GM20000 (cell line): ENCODE measurements around the gene KCNIP3.
A peak's percentile ranks its signal among the peaks of the same experiment; 100 is the strongest.
"Not testable (repeated sequence)": the region's sequence is repeated elsewhere in the genome, so short reads cannot be mapped to it uniquely, and the experiment has no call there.

ENCODE experiments used
- DNase-seq: peaks from one replicate; pipeline ENCODE4 v3.0.0; 2012; ENCODE audit warnings: low spot score
- CTCF ChIP-seq: IDR thresholded peaks from 2 replicates; pipeline ENCODE4 v1.5.1; 2012; ENCODE audit warnings: mild to moderate bottlenecking, control low read depth; ENCODE audit errors: extremely low read depth, missing control alignments

KCNIP3 gene

DNA sequence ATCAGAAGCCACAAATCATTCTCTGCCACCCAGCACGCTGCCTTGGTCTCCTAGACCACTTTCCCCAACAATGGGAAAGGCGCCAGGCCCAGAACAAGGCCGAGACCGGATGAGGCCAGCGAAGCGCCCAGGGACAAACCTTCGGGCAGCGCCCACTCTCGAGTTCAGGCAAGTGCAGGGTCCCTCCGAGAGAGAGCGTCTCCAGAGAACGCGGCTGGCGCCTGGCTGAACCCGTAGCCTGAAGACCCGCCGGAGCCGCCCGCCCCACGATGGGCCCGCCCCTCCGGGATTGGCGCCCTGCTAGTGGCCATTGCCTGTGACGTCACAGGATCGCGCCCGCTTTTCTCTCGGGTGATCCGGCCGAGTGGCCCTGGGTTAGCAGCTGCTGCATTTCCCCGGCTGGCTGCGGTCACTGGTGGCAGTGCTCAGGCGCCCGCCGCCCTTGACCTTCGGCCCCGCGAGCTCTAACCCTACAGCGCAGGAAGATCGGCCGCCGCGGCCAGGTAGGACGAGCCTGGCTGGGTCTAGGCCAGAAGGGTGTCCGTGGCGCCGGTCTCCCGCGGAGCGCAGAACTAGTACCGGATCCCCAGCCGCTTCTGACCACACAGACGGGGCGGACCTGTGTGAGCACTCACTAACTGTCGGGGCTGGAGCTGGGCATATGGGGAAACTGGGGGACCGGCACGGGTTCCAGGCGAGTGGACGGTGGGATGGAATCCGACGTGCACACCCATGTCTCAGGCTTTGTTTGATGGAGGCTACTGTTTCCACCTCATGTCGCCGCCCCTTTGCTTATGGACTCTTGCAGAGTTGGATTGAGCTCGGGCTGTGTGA lies 105.4 kb downstream of the KCNIP3 start, which contains the start of gene FAHD2A:
FAHD2A (plus strand) TSS at position 339 of the 834 bp plus-strand sequence. CDS start 2,851 bp downstream, outside the sequence.
- TF ChIP-seq CTCF = no peak
- DNase-seq = peak; percentile 96

DNA sequence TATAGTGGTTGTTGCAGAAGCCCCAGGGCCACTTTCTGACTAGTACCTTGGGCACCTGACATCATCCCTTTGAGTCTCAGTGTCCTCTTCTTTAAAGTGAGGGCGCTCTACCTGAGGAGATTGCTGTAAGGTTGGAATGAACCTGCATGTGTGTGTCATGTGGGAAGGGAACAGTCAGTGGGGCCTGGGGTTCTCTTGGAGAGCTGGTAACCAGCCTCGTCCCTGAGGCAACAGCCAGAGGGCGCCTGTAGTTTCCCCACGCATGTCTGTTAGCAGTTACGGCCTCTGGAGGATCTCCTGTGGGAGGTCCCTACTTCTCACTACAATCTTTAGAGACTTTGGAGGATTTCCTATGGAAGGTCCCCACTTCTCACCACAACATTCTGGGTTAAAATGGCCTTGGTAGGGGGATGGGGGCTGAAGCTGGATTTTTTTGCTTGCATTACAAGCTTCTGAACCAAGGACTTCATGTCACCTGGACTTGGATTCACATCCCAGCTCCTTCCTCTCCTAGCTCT lies 106.1 kb downstream of the KCNIP3 start:
- not testable (repeated sequence) for DNase-seq
- peak; percentile 22 for TF ChIP-seq CTCF

DNA sequence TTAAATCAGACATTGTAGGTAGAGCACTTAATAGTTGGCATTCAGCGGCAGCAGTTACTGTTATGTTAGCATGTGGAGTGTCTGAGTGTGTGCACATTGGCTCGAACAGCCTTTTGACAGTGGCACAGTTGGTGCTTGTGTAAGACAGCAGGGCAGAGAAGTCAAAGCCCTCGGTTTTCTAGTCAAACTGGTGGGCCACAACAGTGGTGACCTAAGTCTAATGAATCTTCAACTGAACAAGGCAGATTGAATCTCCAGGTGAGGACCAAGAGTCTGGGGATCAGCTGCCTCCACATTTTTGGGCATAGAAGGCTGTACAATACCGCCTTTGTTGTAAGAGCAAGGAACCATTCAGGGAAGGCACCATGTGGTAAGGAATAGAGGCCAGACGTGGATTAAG lies 106.7 kb downstream of the KCNIP3 start:
- not testable (repeated sequence) for DNase-seq

- not testable (repeated sequence) for DNase-seq
These were observed 107.5 kb downstream of the KCNIP3 start for GRCh38 chr2:95404676-95405075.

GRCh38 chr2:95411239-95411638 lies 114.1 kb downstream of the KCNIP3 start:
- not testable (repeated sequence) for DNase-seq

- DNase-seq = peak; percentile 50
- peak; percentile 61 for TF ChIP-seq CTCF
These were observed 117.0 kb downstream of the KCNIP3 start for GRCh38 chr2:95414015-95414594.

GRCh38 chr2:95415138-95415537 lies 118.0 kb downstream of the KCNIP3 start:
- DNase-seq = not testable (repeated sequence)

GRCh38 chr2:95415561-95415960 lies 118.4 kb downstream of the KCNIP3 start:
- DNase-seq = not testable (repeated sequence)

DNA sequence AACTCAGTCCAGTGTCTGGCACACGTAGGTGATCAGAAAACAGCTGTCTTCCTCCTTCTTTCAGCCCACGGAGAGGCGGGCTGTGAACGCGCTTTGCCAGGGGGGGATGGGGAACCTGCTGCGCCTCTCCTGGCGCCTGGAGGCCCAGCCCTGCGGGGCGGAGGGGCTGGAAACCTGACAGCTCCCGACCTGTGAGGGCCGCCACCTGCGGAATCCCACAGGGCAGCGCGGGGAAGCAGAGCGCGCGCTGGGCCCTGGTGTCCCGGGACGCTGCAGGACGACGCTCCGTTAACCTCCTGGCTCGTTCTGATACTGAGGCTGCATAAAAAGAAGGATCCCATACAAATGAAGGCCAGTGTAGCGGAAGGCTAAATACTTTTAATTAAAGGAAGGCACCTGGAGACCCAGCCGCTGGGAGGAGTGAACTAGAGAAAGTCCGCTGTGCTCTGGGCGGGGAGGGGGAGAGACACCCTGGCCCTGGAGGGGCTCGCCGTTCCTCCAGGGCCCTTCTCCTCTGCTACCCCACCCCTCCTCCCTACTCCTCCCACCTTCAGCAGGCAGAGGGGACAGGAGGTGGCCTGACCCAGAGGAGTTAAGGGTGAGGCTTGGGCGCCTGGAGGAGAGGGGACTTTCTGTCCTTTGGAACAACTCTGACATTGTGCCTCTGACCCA lies 130.2 kb downstream of the KCNIP3 start:
- not testable (repeated sequence) for DNase-seq

DNA sequence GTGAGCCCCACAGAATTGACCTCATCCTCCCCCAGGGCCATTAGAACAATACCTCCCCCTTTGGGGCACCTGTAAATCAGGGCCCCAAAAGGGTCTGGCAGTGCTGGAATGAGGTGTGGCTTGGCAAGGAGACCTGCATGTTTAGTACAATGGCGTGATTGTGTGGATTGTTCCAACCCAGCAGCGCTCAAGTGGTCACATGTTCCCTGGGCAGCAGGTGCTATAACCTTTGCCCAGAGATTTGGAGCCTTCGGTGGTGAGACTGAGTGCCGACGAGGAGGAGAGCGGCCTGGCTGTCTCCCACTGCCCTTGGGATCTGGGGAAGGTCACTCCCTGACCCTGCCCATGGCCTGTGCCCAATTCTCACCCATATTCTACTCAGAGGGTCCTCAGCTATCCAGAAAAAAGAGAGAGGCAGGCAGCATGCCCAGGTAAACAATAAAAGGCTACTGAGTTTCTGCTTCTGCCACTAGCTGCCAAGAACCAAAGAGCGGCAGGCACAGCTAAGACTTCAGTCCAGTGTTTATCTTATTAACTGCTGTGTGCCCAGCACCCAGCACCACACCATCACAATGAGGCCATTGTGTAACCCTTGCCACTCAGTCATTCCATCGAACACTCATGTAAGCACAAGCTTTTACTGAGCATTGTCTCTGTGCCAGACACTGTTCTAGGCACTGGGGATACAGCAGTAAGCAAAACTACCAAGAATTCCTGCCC lies 132.8 kb downstream of the KCNIP3 start:
- not testable (repeated sequence) for DNase-seq

DNA sequence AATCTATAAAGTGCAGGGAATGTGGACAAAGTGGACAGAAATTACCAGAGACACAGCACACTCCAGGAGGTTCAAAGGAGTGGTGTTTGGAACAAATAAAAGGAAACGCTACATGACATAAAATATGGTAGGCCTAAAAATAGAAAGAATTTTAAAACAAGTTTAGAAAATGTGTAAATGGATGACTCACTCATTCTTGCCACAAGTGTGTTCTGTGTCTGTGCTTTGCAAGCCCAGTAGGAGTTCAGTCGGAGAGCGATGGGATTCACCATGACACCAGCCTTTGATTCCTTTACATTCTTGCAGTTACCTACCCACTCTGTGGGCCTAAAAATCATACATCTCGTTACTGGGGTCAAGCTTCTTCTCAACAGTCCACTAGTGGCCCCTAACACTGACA lies 136.2 kb downstream of the KCNIP3 start:
- DNase-seq = not testable (repeated sequence)

DNA sequence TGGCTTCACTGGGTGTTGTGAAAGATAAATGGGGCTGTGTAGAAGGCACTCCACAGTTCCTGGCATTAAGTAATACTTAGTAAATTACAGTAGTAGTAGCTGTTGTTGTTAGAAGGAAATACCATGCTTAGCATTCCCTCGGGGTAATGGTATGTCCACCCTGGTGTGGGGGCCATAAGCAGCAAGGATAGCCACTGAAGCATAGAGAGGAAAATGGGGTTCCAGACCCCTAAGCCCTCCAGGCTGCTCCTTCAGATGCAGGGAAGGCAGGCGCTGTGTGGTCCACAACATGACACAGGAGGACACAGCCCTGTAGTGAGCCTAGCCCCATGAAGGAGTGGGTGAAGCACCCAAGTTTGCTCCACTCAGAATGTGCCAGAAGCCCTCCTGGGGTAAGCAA lies 136.8 kb downstream of the KCNIP3 start:
- DNase-seq = not testable (repeated sequence)

DNA sequence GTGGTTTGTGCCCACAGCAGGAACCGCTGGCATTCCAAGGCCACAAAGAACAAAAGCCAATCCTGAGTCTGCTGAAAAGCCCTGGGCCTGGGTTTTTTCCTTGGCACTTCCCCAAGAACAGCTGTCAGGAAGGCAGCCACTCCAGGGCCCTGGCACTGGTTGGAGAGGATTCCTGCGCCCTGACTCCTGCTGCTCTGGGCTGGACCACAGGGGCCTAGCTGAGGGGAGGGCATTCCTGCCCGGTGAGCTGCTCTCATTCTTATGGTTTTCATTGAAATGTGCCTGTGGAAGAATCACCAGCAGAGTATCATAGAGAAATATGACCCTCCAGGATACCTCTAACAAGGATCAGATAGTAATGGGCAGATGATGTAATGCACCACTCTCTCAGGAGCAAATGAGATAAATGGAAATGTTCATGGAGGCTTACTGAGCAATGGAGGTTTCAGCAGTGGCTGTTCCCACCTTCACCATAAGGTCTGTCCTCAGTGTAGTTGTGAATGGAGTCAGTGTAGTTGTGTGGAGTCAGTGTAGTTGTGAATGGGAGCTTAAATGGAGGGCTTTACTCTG lies 137.4 kb downstream of the KCNIP3 start:
- DNase-seq = not testable (repeated sequence)

DNA sequence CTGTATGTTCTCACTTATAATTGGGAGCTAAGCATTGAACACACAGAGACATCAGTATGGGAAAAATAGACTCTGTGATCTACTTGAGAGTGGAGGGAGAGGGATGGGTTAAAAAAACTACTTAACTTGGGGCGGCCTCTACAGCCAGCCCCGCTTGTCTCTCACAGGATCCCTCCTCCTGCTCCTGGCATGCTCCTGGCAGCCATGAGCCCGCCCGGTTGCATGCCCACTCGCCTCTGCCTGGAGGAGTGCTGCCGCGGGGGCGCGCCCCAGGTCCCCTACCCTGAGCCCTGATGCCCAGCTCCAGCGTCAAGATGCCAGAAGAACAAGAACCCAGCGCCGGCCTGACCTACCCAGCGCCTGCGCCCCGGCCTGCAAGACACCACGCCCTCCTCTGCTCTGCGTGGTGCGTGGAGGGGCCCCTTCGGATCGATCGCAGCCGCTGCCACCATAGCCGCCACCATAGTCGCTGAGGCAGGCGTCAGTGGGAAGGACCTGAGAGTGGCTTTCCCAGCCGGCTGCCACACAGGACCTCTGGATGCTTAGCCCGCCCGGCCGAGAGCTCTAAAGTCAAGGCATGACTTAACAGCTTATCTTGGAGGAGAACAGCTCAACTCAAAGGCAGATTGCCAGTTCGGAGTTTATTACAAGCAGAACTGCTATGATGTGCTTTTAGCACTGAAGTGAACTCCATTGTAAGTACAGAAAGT lies 138.2 kb downstream of the KCNIP3 start:
- DNase-seq = not testable (repeated sequence)
